H1 (cell line): ENCODE results near the gene ZBTB16. TPM values are rescaled to one million over a fixed set of nuclear protein-coding genes. Genes with fewer than 3 reads are reported as not detected.

Experiments used
- CTCF ChIA-PET: fragments of 300-600 bp; sonication (Branson Sonifier 250); formaldehyde crosslinking; loops from one replicate; lab custom pipeline; 2021; ENCODE audit not compliant: partially characterized antibody; lab: Charles Lee
- POLR2A ChIA-PET: fragments of 300-600 bp; sonication (Branson Sonifier 250); formaldehyde crosslinking; loops from one replicate; lab custom pipeline; 2021; ENCODE audit warnings: inconsistent platforms; ENCODE audit not compliant: partially characterized antibody; lab: Charles Lee
- DNase-seq, 2 experiments: peaks; one replicate each; pipeline versions ENCODE4 v3.0.0 to v3.0.0-alpha.2; 2010 to 2022; ENCODE audit warnings: low spot score in 2 of 2, low read depth in 1 of 2, mixed read lengths in 1 of 2
- FAIRE-seq: peaks from 2 replicates; lab custom pipeline; 2011; peaks lifted over from hg19 to GRCh38; lab: Jason Lieb, UNC
- H2AFZ ChIP-seq: 2 replicates; pipeline ENCODE4 v1.8.1; 2012; ENCODE audit warnings: low read length, inconsistent platforms
- H2AK5ac ChIP-seq: 2 replicates; pipeline ENCODE4 v1.6.1; 2013; ENCODE audit warnings: low read depth, low read length
- H2BK120ac ChIP-seq: replicated peaks from 2 replicates; pipeline ENCODE3; 2013; ENCODE audit warnings: low read depth, low read length, inconsistent platforms
- H2BK12ac ChIP-seq: 2 replicates; pipeline ENCODE4 v1.6.1; 2013; ENCODE audit warnings: low read depth, low read length
- H2BK15ac ChIP-seq: 2 replicates; pipeline ENCODE4 v1.6.1; 2013; ENCODE audit warnings: low read length
- H2BK20ac ChIP-seq: 2 replicates; pipeline ENCODE4 v1.6.1; 2013; ENCODE audit warnings: low read length
- H2BK5ac ChIP-seq: 2 replicates; pipeline ENCODE4 v1.6.1; 2013; ENCODE audit warnings: low read depth, low read length
- H3K14ac ChIP-seq: 2 replicates; pipeline ENCODE4 v1.6.1; 2013; ENCODE audit warnings: inconsistent platforms; ENCODE audit not compliant: insufficient read length
- H3K18ac ChIP-seq: 2 replicates; pipeline ENCODE4 v1.6.1; 2013; ENCODE audit warnings: low read length; ENCODE audit errors: extremely low read depth
- H3K23ac ChIP-seq: 2 replicates; pipeline ENCODE4 v1.6.1; 2013; ENCODE audit warnings: inconsistent platforms; ENCODE audit not compliant: insufficient read length
- H3K23me2 ChIP-seq: 2 replicates; pipeline ENCODE4 v1.6.1; 2013; ENCODE audit warnings: low read depth, low read length
- H3K27ac ChIP-seq: 2 replicates; pipeline ENCODE4 v1.6.1; 2011; ENCODE audit warnings: low read depth, low read length, inconsistent platforms
- H3K27me3 ChIP-seq, 4 experiments: replicated peaks in 1 of 4; 1 replicate in 1 of 4; 2 replicates in 3 of 4; pipeline versions ENCODE4 v1.6.1 to v1.8.1; 2011 to 2013; ENCODE audit warnings: low read length in 3 of 4, mild to moderate bottlenecking in 3 of 4, inconsistent platforms in 2 of 4, mixed read lengths in 2 of 4, moderate library complexity in 1 of 4; ENCODE audit not compliant: control insufficient read depth in 3 of 4, insufficient read depth in 3 of 4; ENCODE audit errors: extremely low read depth in 1 of 4
- H3K36me3 ChIP-seq, 4 experiments: 2 replicates each; pipeline versions ENCODE4 v1.6.1 to v1.8.1; 2011 to 2013; ENCODE audit warnings: mild to moderate bottlenecking in 4 of 4, low read length in 3 of 4, moderate library complexity in 2 of 4, control low read depth in 1 of 4, inconsistent platforms in 1 of 4; ENCODE audit not compliant: insufficient read depth in 4 of 4, control insufficient read depth in 2 of 4
- H3K4ac ChIP-seq: replicated peaks from 2 replicates; pipeline ENCODE3; 2013; ENCODE audit warnings: low read length, low read depth, mixed read lengths, inconsistent platforms; ENCODE audit not compliant: insufficient read length
- H3K4me1 ChIP-seq, 4 experiments: replicated peaks in 1 of 4; 1 replicate in 1 of 4; 2 replicates in 3 of 4; pipeline versions ENCODE4 v1.6.1 to v1.8.1; 2011 to 2013; ENCODE audit warnings: low read length in 3 of 4, inconsistent platforms in 2 of 4, mixed read lengths in 1 of 4; ENCODE audit not compliant: insufficient read depth in 4 of 4, control insufficient read depth in 3 of 4
- H3K4me2 ChIP-seq, 2 experiments: 2 replicates each; pipeline versions ENCODE4 v1.6.1 to v1.8.1; 2011 to 2013; ENCODE audit warnings: low read depth in 2 of 2, low read length in 2 of 2, control low read depth in 1 of 2, inconsistent platforms in 1 of 2, mild to moderate bottlenecking in 1 of 2; ENCODE audit not compliant: insufficient read depth in 1 of 2
- H3K4me3 ChIP-seq, 4 experiments: fragments of 200-600, 300-600 bp in 1 of 4; sonication (generic), shearing (Covaris generic), sonication (Bioruptor Twin) in 1 of 4; 2 replicates each; pipeline versions ENCODE4 v1.5.1 to v1.8.1; 2011 to 2016; ENCODE audit warnings: low read length in 4 of 4, low read depth in 3 of 4, control low read depth in 2 of 4, inconsistent platforms in 2 of 4, mild to moderate bottlenecking in 2 of 4, mixed read lengths in 1 of 4, moderate library complexity in 1 of 4; ENCODE audit not compliant: insufficient read depth in 2 of 4; ENCODE audit errors: extremely low read depth in 1 of 4
- H3K56ac ChIP-seq: replicated peaks from 2 replicates; pipeline ENCODE3; 2013; ENCODE audit warnings: low read depth, mild to moderate bottlenecking, mixed read lengths, low read length, inconsistent platforms; ENCODE audit not compliant: insufficient read length
- H3K79me1 ChIP-seq: 2 replicates; pipeline ENCODE4 v1.6.1; 2013; ENCODE audit warnings: low read depth, low read length, control low read depth
- H3K79me2 ChIP-seq, 2 experiments: 2 replicates each; pipeline versions ENCODE4 v1.6.1 to v1.8.1; 2012 to 2013; ENCODE audit warnings: low read length in 2 of 2, mild to moderate bottlenecking in 2 of 2, inconsistent platforms in 1 of 2; ENCODE audit not compliant: insufficient read depth in 2 of 2, control insufficient read depth in 1 of 2
- H3K9ac ChIP-seq, 4 experiments: replicated peaks in 1 of 4; 1 replicate in 1 of 4; 2 replicates in 3 of 4; pipeline versions ENCODE4 v1.6.1 to v1.8.1; 2011 to 2013; ENCODE audit warnings: low read depth in 3 of 4, low read length in 3 of 4, control low read depth in 2 of 4, mild to moderate bottlenecking in 2 of 4, moderate library complexity in 2 of 4, inconsistent platforms in 1 of 4; ENCODE audit errors: extremely low read depth in 1 of 4
- H3K9me3 ChIP-seq, 2 experiments: 2 replicates each; pipeline versions ENCODE4 v1.6.1 to v1.8.1; 2012 to 2013; ENCODE audit warnings: mild to moderate bottlenecking in 2 of 2, moderate library complexity in 2 of 2, control low read depth in 1 of 2, inconsistent platforms in 1 of 2, low read depth in 1 of 2, low read length in 1 of 2, mixed read lengths in 1 of 2; ENCODE audit not compliant: insufficient read depth in 2 of 2
- H4K20me1 ChIP-seq, 2 experiments: replicated peaks in 1 of 2; 2 replicates each; pipeline versions ENCODE3 to v1.8.1; 2011 to 2013; ENCODE audit warnings: inconsistent platforms in 2 of 2, low read length in 2 of 2, mild to moderate bottlenecking in 1 of 2; ENCODE audit not compliant: insufficient read depth in 2 of 2, control insufficient read depth in 1 of 2
- H4K5ac ChIP-seq: 2 replicates; pipeline ENCODE4 v1.6.1; 2013; ENCODE audit warnings: low read length, low read depth, mixed read lengths, inconsistent platforms; ENCODE audit not compliant: insufficient read length
- H4K8ac ChIP-seq: 2 replicates; pipeline ENCODE4 v1.8.0; 2013; ENCODE audit warnings: mild to moderate bottlenecking, moderate library complexity, low read length, inconsistent platforms; ENCODE audit not compliant: insufficient read depth; ENCODE audit errors: extremely low read depth
- H4K91ac ChIP-seq: replicated peaks from 2 replicates; pipeline ENCODE3; 2013; ENCODE audit warnings: low read length, mixed read lengths, inconsistent platforms; ENCODE audit not compliant: insufficient read length
- ATF3 ChIP-seq: IDR thresholded peaks from 2 replicates; pipeline ENCODE4 v1.6.1; 2011; ENCODE audit warnings: low read depth, mild to moderate bottlenecking, low read length; ENCODE audit not compliant: insufficient read depth
- CHD2 ChIP-seq: IDR thresholded peaks from 2 replicates; pipeline ENCODE4 v1.6.1; 2012; ENCODE audit warnings: low read length, improper control_type of control experiment
- CREB1 ChIP-seq: IDR thresholded peaks from 2 replicates; pipeline ENCODE4 v1.6.1; 2012; ENCODE audit warnings: inconsistent platforms
- EP300 ChIP-seq, 2 experiments: IDR thresholded peaks; 1 replicate in 1 of 2; 2 replicates in 1 of 2; pipeline ENCODE4 v1.6.1; 2011 to 2012; ENCODE audit warnings: low read depth in 2 of 2, low read length in 2 of 2, mild to moderate bottlenecking in 2 of 2, borderline replicate concordance in 1 of 2, inconsistent platforms in 1 of 2, moderate library complexity in 1 of 2
- PHF8 ChIP-seq: fragments of 200-600 bp; sonication (generic); conservative IDR thresholded peaks from 2 replicates; pipeline ENCODE4 v1.7.1; 2012; ENCODE audit warnings: low read depth, mild to moderate bottlenecking, inconsistent platforms, low read length, moderate library complexity
- POU5F1 ChIP-seq: IDR thresholded peaks from 2 replicates; pipeline ENCODE4 v1.6.1; 2011; ENCODE audit warnings: low read depth, mild to moderate bottlenecking, low read length, moderate library complexity
- RFX5 ChIP-seq: IDR thresholded peaks from 2 replicates; pipeline ENCODE4 v1.6.1; 2011; ENCODE audit warnings: low read depth, low read length, improper control_type of control experiment, borderline replicate concordance
- SAP30 ChIP-seq: fragments of 300-600 bp; sonication (generic); IDR thresholded peaks from 2 replicates; pipeline ENCODE4 v1.7.1; 2012; ENCODE audit warnings: low read length, moderate library complexity, mild to moderate bottlenecking, inconsistent platforms; ENCODE audit not compliant: insufficient read depth, insufficient replicate concordance
- SP1 ChIP-seq: IDR thresholded peaks from 2 replicates; pipeline ENCODE4 v1.6.1; 2011; ENCODE audit warnings: low read depth, low read length
- TCF12 ChIP-seq: IDR thresholded peaks from 2 replicates; pipeline ENCODE4 v1.6.1; 2011; ENCODE audit warnings: low read depth, mild to moderate bottlenecking, low read length
- TEAD4 ChIP-seq: IDR thresholded peaks from 2 replicates; pipeline ENCODE4 v1.6.1; 2012; ENCODE audit warnings: low read depth, low read length, inconsistent platforms, mixed read lengths
- WGBS, 2 experiments: shearing (Covaris generic) in 1 of 2; methylation state at CpG; one replicate each; pipeline versions ENCODE4 v1.1.6 to v1.1.7; 2013 to 2015; ENCODE audit warnings: low lambda C conversion rate in 2 of 2, mixed read lengths in 2 of 2, inconsistent platforms in 1 of 2, low coverage in 1 of 2, missing lambda C conversion rate in 1 of 2; ENCODE audit not compliant: insufficient replicate concordance in 2 of 2, insufficient coverage in 1 of 2, insufficient read length in 1 of 2; ENCODE audit errors: extremely low coverage in 1 of 2, missing lambda C conversion rate in 1 of 2; 5-methylcytosine and 5-hydroxymethylcytosine counted together
- polyA plus RNA-seq, 7 experiments: library from polyadenylated mRNA; depleted of rRNA in 3 of 7; stranded (reverse) in 5 of 7; unstranded in 2 of 7; fragments of >200 nt in 5 of 7; fragments of 200-250 nt in 2 of 7; gene quantifications; 1 replicate in 5 of 7; 2 replicates in 1 of 7; 4 replicates in 1 of 7; pipeline versions ENCODE4 v1.2.1 to v1.2.3, GENCODE V29; 2011 to 2013; ENCODE audit warnings: missing spikeins in 2 of 7, mixed read lengths in 2 of 7
- total RNA-seq: library from RNA; stranded (reverse); fragmentation: NEBNext Ultra II Directional; extraction: Animal tissue kit (Norgen Biotek cat#: 25700); gene quantifications from 2 replicates; pipeline ENCODE4 v1.2.1, GENCODE V29; 2021
- TF ChIP-seq, protein P1 (sequence below): IDR thresholded peaks from 2 replicates; pipeline ENCODE4 v1.6.1; 2011; ENCODE audit warnings: low read length, improper control_type of control experiment

ZBTB16 gene
- total and polyA plus RNA-seq, 2 of the 8 experiments (the other 6 are each of a cell fraction or from before 2014, with no cell fraction given), result 0.12 to 0.61 TPM

DNA sequence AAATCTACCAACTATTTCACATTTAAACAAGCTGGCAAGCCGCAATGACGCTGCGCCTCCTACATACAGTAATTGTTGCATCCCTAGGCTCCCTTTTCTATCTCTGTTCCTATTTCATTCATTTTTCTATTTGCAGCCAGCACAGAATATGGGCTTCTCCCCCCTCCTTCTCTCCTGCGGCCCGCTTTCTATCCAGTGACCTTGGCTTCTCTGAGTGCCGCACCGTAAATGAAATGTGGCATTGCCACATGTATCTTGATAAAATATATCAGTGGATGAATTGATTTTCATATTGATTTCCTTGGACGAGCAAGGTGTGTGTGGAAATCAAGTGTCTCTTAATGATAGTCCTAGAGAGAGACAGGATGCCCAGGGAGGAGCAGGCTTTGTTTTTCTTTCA lies 70.2 kb downstream of the ZBTB16 start:
- Histone ChIP-seq H2AFZ (no peak overlapping the region), H3K4me1 (no peaks in the 10 kb centered on the region), H3K9me3 (no peaks in the 10 kb centered on the region), H3K23ac (no peak overlapping the region), H3K4me2 (no peak overlapping the region), H4K91ac (no peak overlapping the region), H2BK20ac (no peak overlapping the region), H3K56ac (no peak overlapping the region), H2BK15ac (no peak overlapping the region), H2BK5ac (no peak overlapping the region), H3K14ac (no peak overlapping the region), H3K27ac (no peak overlapping the region), H3K23me2 (no peaks in the 10 kb centered on the region), H3K36me3 (no peaks in the 10 kb centered on the region), H3K27me3 (no peaks in the 10 kb centered on the region), H3K9ac (no peak overlapping the region), H3K79me1 (no peaks in the 10 kb centered on the region), H2BK12ac (no peak overlapping the region), H3K4ac (no peak overlapping the region), H2AK5ac (no peak overlapping the region), H3K18ac (no peak overlapping the region), H4K20me1 (no peaks in the 10 kb centered on the region), H3K4me3 (no peak overlapping the region), H2BK120ac (no peak overlapping the region), H3K79me2 (no peaks in the 10 kb centered on the region), H4K8ac (no peak overlapping the region), H4K5ac (no peak overlapping the region)
- TF ChIP-seq TCF12 (no peak), CREB1 (no peak), RFX5 (no peak), CHD2 (no peak), SAP30 (no peak), POU5F1 (no peak), TEAD4 (no peak), PHF8 (no peak), SP1 (no peak), ATF3 (no peak), EP300 (IDR thresholded peaks at IDR 0.05; ENCODE audit: borderline replicate concordance in 1 of 2, low read depth in 2 of 2, low read length in 2 of 2) (no peak)
- TF ChIP-seq, protein P1, sequence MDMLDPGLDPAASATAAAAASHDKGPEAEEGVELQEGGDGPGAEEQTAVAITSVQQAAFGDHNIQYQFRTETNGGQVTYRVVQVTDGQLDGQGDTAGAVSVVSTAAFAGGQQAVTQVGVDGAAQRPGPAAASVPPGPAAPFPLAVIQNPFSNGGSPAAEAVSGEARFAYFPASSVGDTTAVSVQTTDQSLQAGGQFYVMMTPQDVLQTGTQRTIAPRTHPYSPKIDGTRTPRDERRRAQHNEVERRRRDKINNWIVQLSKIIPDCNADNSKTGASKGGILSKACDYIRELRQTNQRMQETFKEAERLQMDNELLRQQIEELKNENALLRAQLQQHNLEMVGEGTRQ, result no peak
- CTCF ChIA-PET, result interaction anchor here (0.7 to 3.0 kb wide), 2 partner anchors 16 to 51 kb away, joined by 3 to 12 read pairs; no protein-coding TSS in a partner anchor
- FAIRE-seq (no peak), DNase-seq (no peak)
- 91% methylated on average over 8 of the region's 8 CpGs; no CpG with 5 or more reads in 1 of the 2 experiments for WGBS, 2 experiments
- POLR2A ChIA-PET, result interaction anchor here (1.2 kb wide), 1 partner anchor 11 kb away, joined by 3 read pairs; no protein-coding TSS in a partner anchor
